Astrocyte of the hippocampus (primary cell): ENCODE measurements around the gene PATZ1.
"Not testable (repeated sequence)": the region's sequence is repeated elsewhere in the genome, so short reads cannot be mapped to it uniquely, and the experiment has no call there.

Experiments used
- DNase-seq: peaks from one replicate; pipeline ENCODE4 v3.0.0; 2011; ENCODE audit warnings: low read depth, low spot score

Gene PATZ1

DNA sequence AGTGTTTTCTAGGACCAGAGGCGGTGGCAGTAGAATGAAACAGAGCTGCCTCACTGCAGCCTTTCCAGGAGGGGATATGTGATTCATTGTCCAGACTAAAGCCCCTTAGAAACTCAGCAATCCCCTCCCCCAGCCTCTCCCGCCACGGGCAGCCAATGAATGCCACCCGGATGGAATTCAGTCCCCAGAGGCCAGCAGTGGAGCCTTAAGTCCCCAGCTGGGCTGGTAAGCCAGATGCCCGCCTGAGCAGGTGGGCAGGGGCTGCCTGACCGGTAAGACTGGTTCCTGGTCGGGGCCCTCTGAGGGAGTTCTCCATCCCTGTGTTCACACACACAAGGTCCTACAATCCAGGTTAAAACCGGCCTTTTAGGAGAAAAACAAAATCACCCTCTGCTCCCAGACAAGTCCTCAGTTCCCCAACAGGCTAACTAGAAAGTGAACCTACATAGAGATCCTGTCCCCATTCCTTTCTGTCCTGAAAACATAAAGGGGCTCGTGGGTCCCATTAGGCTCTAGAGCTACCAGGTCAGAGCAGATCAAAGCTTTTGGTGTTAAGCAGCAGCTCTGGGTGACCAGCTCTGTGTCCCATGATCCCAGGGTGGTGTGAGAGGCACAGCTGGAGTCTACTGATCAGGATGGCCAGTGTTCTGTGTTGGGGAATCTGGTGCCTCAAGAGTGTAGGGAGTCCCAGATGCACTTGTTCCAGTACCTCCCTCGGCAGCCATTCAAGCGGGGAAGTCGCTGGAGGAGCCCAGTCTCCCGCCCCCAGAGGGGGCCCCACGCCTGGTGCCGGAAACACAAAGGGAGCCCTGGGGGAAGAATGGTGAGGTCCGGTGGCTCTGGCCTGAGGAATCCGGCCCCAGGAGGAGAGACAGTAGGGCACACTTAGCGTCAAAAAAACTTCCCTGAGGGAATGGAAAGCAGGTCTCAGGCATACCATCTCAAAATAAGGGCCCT is 2.6 kb downstream of the PATZ1 start:
- peak; percentile 51 for DNase-seq

DNA sequence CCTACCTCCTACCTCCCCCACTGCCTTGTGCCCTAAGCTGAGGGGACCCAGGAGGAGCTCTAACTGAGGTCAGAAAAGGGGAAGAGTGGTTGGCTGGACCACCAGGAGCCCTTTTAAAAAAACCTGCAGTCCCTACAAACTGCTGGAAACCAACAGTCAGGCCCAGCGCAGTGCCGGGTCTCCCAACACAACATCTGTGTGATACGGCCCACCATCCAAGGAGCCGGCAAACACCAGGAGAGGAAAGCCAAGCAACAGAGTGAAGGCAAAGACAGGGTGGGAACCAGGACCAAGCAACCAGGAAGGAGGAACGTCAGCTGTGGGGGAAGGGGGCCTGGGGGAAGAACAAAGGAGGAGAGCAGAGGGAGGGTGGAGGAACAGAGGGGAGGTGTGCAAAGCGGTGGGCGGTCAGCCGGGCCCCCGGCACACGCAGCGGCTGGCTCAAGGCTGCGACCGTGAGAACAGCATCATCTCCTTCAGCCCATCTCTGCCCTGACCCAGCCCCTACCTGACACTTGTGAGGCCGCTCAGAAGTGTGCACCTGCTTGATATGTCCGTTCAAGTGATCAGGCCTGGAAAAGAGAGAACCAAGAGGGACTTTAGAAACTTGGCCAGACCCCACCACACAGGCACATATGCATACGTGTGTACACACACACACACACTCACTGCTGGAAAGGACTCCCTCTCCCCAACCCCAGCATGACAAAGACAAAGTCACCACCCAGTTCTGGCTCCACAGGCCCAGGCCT is 3.6 kb downstream of the PATZ1 start:
- DNase-seq = peak; percentile 25

DNA sequence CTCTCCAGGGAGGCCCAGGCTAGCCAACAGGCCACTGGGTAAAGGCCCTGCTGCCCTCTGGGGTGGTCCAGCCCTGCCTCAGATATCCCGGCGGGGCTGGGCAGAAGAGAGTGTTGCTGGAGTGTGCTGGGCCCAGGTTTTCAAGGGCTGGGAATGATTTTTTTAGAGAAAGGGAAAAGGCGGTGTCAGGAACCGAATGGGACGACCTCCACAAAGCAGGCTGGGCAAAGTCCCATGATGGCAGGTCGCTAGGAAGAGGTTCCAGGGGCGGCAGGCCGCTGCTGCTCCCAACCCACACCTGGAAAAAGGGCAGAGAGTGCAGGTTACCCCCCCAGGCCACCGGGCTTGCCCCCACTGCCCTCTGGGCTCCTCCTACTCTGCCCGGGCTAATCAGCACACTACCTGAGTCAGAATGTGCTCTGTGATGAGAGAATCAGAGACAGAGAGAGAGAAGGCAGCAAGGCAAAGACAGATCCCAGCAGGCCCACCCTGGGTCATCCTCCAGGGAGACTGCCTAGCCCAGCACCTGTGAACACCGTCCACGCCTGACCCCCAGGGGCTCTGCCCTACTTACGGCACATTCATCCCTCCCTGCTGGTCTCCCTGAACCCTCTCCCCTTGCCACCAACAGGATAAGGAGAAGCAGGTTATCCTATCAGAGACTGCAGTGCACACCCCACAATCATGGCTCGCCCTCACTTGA is 4.6 kb downstream of the PATZ1 start:
- DNase-seq = no peak

DNA sequence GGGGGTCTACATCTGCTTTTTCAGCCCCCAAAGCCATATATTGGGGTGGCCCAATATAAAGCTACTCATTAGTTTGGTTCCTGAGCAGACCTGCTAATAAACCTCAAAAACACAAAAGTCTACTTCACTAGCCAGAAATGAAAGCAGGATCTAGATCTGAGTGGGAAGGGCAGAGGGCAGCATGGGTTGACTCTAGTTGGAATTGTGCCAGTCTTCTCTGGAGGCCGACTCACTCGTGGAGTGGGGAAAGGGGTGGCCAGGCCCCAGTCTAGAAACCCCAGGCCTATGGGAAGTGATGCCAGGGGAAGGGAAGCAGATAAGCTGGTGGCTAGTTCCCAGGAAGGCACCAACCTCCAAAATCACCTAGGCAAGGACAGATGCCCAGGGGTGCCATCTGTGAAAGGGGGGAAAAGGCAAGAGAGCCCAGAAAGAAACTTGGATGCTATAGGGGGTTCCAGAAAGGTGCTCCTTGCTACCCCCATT is 5.3 kb downstream of the PATZ1 start:
- no peak for DNase-seq

DNA sequence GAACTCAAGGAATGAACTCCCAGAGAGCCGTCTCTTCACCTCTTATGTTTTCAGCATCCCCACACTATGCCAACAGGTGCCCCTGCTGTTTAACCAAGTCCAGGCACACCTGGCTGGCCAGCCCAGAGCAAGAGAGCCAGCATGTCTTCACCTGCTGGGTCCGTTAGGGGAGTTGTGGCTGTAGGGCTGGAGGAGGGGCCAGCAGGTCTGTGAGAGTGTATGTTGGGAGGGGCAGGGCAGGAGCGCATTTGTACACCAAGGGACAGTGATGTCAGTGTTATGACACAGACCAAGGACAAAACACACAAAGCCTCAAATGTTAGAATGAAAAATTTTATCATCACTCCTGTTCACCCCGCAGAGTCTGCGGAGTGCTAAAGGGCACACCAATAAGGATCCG is 5.8 kb downstream of the PATZ1 start:
- no peak for DNase-seq

DNA sequence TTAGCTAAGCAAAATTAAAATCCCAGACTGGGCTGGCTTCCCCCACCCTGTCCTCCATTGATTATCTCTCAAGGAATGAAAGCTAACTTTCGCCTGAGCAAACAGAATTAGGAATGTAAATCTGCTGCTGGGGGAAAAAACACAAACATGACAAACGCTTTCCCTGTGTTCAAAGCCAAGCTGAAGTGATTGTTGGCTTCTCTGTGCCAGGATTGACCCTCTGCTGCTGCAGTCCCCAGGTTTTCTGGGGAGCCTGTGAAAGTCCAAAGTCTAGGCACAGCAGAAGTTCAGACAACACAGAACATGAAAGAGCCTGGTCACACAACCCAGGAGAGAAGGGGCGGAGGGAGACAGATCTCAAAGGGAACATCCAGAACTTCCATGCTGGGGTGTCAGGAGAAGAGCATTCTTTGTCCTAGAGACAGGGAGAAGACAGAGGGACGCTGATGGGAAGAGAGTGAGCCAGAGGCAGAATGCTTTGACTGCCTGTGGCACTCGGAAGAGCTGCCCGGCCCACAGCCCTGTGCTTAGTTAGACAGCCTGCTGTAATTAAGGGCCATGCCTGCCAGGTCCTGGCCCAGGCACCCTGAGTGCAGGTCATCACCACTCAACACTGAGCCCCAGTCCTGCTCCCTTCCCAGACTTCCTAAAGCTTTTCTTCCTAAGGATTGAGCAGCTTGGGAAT is 6.9 kb downstream of the PATZ1 start:
- peak; percentile 33 for DNase-seq

DNA sequence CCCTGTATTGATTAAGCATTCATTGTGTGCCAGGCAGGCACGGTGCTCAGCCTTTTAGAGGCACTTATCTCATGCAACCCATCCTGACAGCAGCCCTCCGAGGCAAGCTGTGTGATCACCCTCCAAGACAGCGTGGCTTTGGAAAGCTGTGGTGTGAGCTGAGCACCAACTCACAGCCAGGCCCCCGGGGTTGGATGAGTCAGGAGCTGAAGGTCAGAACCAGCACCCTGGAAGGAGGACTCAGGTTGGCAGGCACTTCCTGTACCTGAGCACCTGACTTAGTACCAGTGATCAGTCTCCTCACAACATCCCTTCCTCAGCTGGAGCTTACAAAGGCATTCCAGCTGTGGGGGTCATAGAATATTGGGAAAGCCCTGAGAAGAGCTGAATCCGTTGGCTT is 9.0 kb downstream of the PATZ1 start:
- no peak for DNase-seq

DNA sequence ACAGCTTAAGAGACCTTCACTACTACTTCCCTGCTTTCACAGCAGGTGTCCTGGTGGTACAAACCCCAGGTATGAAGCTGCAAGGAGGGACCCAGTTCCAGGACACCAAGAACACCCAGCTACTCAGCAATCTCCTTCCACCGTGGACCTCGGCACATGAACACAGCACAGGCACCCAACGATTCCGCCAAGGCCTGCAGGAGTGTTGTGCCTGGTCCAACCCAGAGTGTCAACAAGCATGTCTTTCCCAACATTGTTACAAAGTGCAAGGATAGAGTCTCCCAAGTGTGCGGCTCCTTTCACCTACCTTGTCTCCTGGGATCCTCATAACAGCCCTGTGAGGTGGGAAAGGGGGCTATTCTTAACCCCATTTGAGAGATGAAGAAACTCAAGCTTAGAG is 11.8 kb downstream of the PATZ1 start:
- no peak for DNase-seq

DNA sequence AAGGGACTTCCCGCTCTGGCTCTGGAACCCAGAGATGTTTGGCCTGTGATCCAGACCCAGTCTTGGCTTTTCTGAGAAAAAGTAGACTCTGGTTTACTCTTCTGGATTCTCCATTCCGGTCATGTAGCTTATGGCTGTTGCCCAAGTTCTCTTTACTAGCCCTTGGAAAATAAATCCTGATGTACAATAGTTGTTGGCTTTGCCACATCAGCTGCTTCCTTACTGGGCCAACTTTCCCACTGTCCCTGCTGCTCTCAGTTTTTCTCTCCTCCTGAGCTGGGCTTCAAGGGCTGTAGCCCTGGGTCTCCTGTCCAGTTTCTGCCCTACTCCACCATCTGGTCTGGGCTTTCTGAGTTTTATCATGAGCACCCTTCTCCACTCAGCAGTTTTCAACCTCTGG is 12.5 kb downstream of the PATZ1 start:
- DNase-seq = no peak

DNA sequence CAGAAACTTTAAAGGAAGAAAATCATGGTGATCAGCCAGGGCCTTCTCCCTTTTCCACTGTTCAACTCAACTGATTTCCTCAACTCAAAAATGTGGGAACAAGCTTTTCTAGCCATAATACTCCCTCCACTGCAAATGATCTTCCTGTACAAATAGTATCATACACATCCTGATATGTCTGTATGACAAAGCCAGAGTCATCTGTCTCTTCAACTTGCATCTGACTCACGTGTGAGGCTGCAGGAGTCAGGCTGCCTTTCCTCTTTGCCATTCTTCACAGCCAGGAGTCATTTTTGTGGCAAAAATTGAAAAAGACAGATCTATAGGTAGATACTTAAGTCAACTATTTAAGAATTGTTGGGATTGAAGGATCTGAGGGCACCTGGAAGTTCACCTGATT is 13.3 kb downstream of the PATZ1 start:
- DNase-seq = no peak

DNA sequence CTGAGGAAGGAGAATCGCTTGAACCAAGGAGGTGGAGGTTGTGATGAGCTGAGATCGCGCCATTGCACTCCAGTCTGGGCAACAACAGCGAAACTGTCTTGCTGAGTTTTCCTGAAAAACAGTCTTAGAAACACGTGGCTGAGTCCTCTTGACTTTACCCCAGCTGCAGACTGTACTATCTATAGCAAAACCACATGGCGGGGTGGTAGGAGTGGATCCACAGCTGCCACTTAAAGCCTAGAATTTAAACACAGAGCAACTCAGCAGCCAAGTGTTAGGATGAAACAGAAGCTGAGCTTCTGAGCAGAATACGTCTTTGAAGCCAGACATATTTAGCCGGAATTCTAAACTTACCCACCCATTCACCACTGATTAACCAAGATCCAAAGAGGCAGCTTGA is 14.1 kb downstream of the PATZ1 start:
- DNase-seq = no peak

DNA sequence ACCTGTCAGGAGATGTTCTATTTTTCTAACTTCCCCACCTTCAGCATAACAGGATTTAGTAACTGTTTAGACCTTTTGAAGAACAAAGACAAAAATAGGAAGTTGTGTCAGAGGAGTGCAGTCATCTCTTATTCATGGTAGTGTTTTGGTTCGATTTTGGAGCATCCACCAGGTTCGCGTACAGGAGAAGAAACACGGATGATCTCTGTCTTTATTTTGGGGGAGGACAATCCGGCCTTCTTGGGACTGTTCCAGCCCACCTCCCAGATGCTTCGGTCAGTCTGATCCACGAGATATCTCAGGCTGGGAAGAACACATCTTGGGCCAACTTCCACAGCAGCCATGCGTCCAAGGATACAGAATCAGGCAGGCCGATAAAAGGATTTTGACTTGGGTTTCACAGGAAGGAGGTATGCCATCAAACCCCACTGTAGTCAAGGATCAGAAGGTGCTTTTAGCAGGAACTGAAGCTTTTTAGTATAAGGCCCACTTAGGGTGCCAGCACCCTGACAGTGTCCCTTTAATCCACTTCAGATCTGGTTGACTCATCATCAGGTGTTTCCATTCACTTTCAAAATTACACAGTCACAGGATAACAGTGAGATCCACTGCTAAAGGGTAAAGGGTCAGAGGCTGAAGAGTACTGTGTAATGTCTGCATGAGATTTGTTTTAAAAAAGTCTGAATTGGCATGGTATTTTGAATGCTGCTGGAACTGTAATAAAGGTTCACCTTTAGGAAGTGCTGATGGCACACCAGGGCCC is 16.5 kb downstream of the PATZ1 start:
- no peak for DNase-seq

DNA sequence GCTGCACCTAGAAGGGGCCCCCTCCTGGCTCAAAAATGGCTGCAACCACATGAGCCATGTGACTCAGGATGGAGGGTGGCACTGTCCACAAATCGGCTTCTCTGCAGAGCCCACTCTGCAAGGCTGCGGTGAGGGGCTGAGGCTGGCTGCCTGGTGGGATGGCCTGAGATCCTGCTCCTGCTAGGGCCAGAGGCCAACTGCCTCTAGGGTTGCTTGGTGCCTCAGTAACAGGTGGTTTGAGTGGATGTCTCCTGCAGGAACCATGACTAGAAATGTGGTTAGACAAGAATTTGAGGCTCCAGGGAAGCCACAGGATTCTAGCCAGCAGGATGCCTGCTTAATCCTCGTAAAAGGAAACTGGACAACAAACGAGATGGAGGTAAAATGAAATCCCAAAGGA is 17.1 kb downstream of the PATZ1 start:
- DNase-seq = peak; percentile 49

DNA sequence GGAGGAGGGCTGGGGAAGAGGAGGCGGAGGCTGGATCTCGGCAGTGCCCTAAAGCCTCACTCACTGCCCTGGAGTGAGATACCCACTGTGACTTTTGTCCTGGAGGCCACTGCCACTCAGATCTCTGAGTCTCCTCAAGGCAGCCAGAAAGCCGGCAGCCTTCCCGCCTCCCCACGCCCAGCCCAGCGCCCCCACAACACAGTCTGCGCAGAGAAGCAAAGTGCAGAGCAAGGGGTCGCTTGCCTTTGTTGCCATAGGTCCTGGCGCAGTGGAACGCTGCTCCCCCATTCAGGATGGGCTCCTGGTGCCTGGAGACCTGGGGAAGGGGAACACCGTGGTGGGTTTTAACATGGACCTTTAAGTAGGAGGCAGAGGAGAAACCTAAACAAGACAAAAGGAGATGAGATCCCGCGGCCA is 17.6 kb downstream of the PATZ1 start:
- DNase-seq = no peak

DNA sequence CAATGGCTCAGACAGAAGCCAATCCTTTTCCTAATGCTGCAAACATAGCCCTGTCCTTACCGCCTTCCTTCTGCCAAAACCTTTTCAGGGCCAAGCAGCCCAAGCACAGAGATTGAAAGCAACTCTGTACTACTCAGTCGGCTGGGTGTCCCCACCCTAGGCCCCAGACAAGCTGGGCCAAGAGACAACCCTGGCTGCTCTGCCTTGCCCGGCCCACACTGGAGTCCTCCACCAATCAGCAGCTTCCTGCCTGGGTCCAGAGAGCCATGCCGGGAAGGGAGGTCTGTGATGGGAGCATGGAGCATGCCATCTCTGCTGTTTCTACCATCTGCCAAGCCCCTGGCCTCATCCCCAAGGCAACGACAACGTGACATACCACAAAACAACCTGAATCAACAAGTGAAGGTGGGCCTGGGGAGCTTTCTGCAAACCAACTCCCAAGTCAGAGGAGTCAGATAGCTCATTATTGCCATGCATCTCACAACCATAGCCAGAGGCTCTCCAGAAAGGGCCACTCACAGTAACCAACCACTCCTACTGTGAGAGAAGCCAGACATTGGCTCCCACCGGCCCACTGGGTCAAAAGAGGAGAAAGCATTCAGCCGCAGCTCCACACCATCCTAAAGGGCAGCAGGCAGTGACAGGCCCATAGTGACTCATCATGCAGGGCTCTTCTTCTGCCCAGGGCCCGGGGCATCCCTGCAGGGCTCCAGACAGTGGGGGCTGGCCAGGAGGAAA is 18.2 kb downstream of the PATZ1 start:
- no peak for DNase-seq

DNA sequence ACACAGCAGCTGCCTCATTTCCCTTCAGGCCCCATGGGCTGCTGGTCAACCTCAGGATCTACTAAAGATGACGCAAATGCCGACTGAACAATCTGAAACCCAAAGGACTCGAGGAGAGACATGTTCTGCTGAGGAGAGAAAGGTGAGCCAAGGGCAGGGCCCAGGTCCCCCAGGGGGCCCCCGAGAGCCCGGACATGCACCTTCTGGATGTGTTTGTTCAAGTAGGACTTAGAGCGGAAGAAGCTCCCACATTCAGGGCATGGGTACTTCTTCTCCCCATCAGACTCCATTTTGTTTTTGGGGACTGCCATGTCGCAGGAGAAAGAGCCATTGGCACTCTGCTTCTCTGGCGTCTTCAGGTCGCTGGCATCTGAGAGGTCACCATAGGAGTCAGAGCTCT is 19.3 kb downstream of the PATZ1 start:
- DNase-seq = no peak

DNA sequence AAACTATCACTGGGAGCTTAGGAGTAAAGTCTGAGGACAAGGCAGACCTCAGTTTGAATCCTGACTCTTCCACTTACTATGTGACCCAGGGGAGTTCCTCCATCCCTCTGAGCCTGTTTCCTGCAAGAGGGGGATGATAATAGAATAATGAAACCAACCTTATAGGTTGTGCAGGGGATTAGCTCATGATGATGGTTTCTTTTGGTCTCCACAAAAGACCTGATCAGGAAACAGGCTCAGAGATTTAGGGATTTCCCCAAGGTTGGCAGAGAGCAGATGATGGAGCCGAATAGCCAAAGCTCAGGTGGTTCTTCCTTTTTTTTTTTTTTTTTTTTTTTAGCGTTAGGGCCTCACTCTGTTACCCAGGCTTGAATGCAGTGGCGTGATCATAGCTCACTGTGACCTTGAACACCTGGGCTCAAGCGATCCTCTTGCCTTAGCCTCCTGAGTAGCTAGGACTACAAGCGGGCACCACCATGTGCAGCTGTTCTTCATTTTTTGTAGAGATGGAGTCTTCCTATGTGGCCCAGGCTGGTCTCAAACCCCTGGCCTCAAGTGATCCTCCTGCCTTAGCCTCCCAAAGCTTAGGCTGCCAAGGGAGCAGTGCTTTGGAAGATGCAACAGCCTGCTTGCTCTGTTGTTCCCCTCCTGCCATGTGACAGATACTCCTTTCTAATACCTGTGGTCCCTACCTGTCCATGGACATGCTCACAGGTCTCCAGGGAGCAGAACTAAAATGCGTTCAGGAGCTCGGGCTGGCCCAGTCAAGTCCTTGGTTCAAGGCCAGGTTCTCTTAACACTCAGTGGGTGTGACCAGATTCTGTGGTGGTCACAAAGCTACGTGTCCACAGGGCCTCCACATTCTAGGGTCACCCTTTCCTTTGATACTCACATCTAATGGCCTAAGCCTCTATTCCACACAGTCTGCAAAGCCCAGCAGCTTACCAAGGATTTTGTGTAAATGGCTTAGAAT is 22.3 kb downstream of the PATZ1 start:
- DNase-seq = no peak

DNA sequence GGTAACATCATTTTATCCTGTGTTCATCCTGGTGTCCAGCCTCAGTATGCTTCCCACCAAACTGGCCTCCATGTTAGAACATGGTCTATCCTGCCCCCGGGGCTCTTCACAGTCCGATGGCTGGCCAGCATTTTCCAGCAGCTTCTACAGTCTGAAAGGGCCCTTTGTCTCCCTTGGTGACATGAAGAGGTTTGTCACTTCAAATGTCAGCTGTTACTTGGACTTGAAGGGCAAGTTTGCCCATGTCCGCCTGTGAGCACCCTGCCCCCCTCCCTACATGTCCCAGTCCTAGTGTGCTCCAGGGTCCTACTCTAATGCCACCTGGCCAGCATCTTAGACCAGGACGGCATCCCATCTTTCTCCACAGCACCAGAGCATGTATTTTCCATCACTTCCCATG is 24.7 kb downstream of the PATZ1 start:
- no peak for DNase-seq

DNA sequence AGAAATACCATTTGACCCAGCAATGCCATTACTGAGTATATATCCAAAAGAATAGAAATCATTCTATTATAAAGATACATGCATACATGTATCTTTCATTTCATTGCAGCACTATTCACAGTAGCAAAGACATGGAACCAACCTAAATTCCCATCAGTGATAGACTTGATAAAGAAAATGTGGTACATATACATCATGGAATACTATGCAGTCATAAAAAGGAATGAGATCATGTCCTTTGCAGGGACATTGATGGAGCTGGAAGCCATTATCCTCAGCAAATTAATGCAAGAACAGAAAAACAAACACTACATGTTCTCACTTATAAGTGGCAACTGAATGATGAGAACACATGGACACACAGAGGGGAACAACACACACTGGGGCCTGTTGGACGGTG is 31.9 kb downstream of the PATZ1 start:
- DNase-seq = not testable (repeated sequence)
